K562 (cell line): ENCODE results near the gene TCEANC2. TPM values are rescaled to one million over a fixed set of nuclear protein-coding genes. Genes with fewer than 3 reads are reported as not detected.

ENCODE experiments used
- BRD4 ChIP-seq: fragments of 200-600 bp; sonication (generic); IDR thresholded peaks from 2 replicates; pipeline ENCODE4 v1.6.1; 2017; ENCODE audit warnings: inconsistent platforms
- CCAR2 ChIP-seq: fragments of 200-400 bp; formaldehyde crosslinking; IDR thresholded peaks from 2 replicates; pipeline ENCODE4 v1.6.1; 2017; ENCODE audit warnings: mild to moderate bottlenecking, low read depth, low read length
- CHD1 ChIP-seq: fragments of 200-600 bp; sonication (generic); IDR thresholded peaks from one replicate; pipeline ENCODE4 v1.6.1; 2012; ENCODE audit warnings: mild to moderate bottlenecking, moderate library complexity, low read length, inconsistent platforms
- CSDE1 ChIP-seq, 2 experiments: fragments of 450-650 bp; IDR thresholded peaks; 2 replicates each; pipeline ENCODE4 v1.6.1; 2016; ENCODE audit warnings: mild to moderate bottlenecking in 1 of 2
- HDAC2 ChIP-seq: fragments of 450-650 bp; IDR thresholded peaks from 2 replicates; pipeline ENCODE4 v1.6.1; 2016; ENCODE audit warnings: mild to moderate bottlenecking
- HEY1 ChIP-seq: fragments of 250-450 bp; sonication (Bioruptor Pico); IDR thresholded peaks from 2 replicates; pipeline ENCODE4 v1.5.0; 2020; ENCODE audit warnings: mild to moderate bottlenecking, moderate library complexity, borderline replicate concordance
- HMG20A ChIP-seq: fragments of 450-650 bp; formaldehyde crosslinking; conservative IDR thresholded peaks from 2 replicates; pipeline ENCODE4 v1.4.0; 2020; ENCODE audit warnings: mild to moderate bottlenecking, mixed read lengths
- JUN ChIP-seq, 2 experiments: sonication (generic) in 1 of 2; formaldehyde crosslinking in 1 of 2; IDR thresholded peaks; 2 replicates each; pipeline versions ENCODE4 v1.6.1 to v1.8.0; 2012 to 2022; ENCODE audit warnings: borderline replicate concordance in 2 of 2, mild to moderate bottlenecking in 2 of 2, improper control_type of control experiment in 1 of 2, low read depth in 1 of 2, low read length in 1 of 2, missing genetic modification reagents in 1 of 2
- LCOR ChIP-seq: sonication (generic); formaldehyde crosslinking; IDR thresholded peaks from 2 replicates; pipeline ENCODE4 v1.8.0; 2022; ENCODE audit warnings: mild to moderate bottlenecking, missing genetic modification reagents
- MAFK ChIP-seq: IDR thresholded peaks from 2 replicates; pipeline ENCODE4 v1.6.1; 2011; ENCODE audit warnings: low read length, improper control_type of control experiment
- SMARCA4 ChIP-seq: fragments of 450-650 bp; IDR thresholded peaks from 2 replicates; pipeline ENCODE4 v1.6.1; 2016
- SOX6 ChIP-seq: fragments of 450-650 bp; IDR thresholded peaks from 2 replicates; pipeline ENCODE4 v1.6.1; 2014; ENCODE audit warnings: mild to moderate bottlenecking
- SP1 ChIP-seq: sonication (generic); formaldehyde crosslinking; IDR thresholded peaks from 2 replicates; pipeline ENCODE4 v1.8.1; 2022; ENCODE audit warnings: mild to moderate bottlenecking, missing genetic modification reagents
- TAF7 ChIP-seq: fragments of 450-650 bp; IDR thresholded peaks from 2 replicates; pipeline ENCODE4 v1.6.1; 2016; ENCODE audit warnings: missing genetic modification characterization, missing compliant biosample characterization
- ZBTB17 ChIP-seq: fragments of 450-650 bp; formaldehyde crosslinking; IDR thresholded peaks from 2 replicates; pipeline ENCODE4 v1.4.0; 2020; ENCODE audit warnings: mild to moderate bottlenecking
- ZKSCAN8 ChIP-seq: fragments of 200-800 bp; sonication (Bioruptor generic); IDR thresholded peaks from 2 replicates; pipeline ENCODE4 v1.6.1; 2016; ENCODE audit warnings: missing genetic modification characterization, missing compliant biosample characterization
- ZNF121 ChIP-seq: sonication (generic); formaldehyde crosslinking; conservative IDR thresholded peaks from 2 replicates; pipeline ENCODE4 v1.8.0; 2022; ENCODE audit warnings: missing genetic modification reagents
- ZNF124 ChIP-seq: sonication (generic); formaldehyde crosslinking; IDR thresholded peaks from 2 replicates; pipeline ENCODE4 v1.8.1; 2022; ENCODE audit warnings: missing genetic modification reagents
- ZNF133 ChIP-seq: fragments of 250-450 bp; sonication (Bioruptor Pico); IDR thresholded peaks from 2 replicates; pipeline ENCODE4 v1.4.0; 2020; ENCODE audit warnings: mild to moderate bottlenecking
- ZNF354B ChIP-seq: fragments of 250-450 bp; sonication (Bioruptor Pico); IDR thresholded peaks from 2 replicates; pipeline ENCODE4 v1.4.0; 2020
- ZNF695 ChIP-seq: fragments of 450-650 bp; formaldehyde crosslinking; IDR thresholded peaks from 2 replicates; pipeline ENCODE4 v1.4.0; 2020; ENCODE audit warnings: mild to moderate bottlenecking, moderate library complexity
- polyA plus RNA-seq, 8 experiments: library from polyadenylated mRNA; depleted of rRNA in 4 of 8; stranded (reverse) in 5 of 8; unstranded in 3 of 8; fragments of >200 nt; fragmentation: Nextera tagmentation in 2 of 8; fragmentation: Illumina TruSeq in 1 of 8; extraction: Ambion mirVana in 2 of 8; extraction: Trizol in 1 of 8; gene quantifications; 2 replicates each; pipeline versions ENCODE4 v1.2.1 to v1.2.3, GENCODE V29; 2011 to 2014; ENCODE audit warnings: inconsistent platforms in 1 of 8, missing spikeins in 1 of 8
- total RNA-seq, 7 experiments: library from RNA; depleted of rRNA in 6 of 7; stranded (reverse); fragments of >200 nt in 6 of 7; fragmentation: Illumina TruSeq in 2 of 7; extraction: Trizol in 2 of 7; gene quantifications; 2 replicates each; pipeline versions ENCODE4 v1.2.1 to v1.2.3, GENCODE V29; 2011 to 2021; ENCODE audit warnings: low replicate concordance in 1 of 7
- TF ChIP-seq, protein P1 (sequence below): IDR thresholded peaks from 2 replicates; pipeline ENCODE4 v1.6.1; 2011; ENCODE audit not compliant: insufficient read length; ENCODE audit errors: extremely low read depth
- TF ChIP-seq, protein P2 (sequence below): fragments of 450-650 bp; formaldehyde crosslinking; IDR thresholded peaks from 2 replicates; pipeline ENCODE4 v1.4.0; 2020; ENCODE audit warnings: mild to moderate bottlenecking, moderate library complexity
- TF ChIP-seq, protein P3 (sequence below): fragments of 250-450 bp; sonication (Bioruptor Pico); IDR thresholded peaks from 2 replicates; pipeline ENCODE4 v1.8.0; 2022; ENCODE audit warnings: inconsistent platforms, mild to moderate bottlenecking, moderate library complexity, borderline replicate concordance
- TF ChIP-seq, protein P4 (sequence below): sonication (generic); formaldehyde crosslinking; IDR thresholded peaks from 2 replicates; pipeline ENCODE4 v1.8.0; 2022; ENCODE audit warnings: mild to moderate bottlenecking, missing genetic modification reagents

TCEANC2 gene
- total and polyA plus RNA-seq, 9 of the 15 experiments (the other 6 are each of a cell fraction or from before 2014, with no cell fraction given), result 3.3 to 10.2 (median 7.0) TPM

DNA sequence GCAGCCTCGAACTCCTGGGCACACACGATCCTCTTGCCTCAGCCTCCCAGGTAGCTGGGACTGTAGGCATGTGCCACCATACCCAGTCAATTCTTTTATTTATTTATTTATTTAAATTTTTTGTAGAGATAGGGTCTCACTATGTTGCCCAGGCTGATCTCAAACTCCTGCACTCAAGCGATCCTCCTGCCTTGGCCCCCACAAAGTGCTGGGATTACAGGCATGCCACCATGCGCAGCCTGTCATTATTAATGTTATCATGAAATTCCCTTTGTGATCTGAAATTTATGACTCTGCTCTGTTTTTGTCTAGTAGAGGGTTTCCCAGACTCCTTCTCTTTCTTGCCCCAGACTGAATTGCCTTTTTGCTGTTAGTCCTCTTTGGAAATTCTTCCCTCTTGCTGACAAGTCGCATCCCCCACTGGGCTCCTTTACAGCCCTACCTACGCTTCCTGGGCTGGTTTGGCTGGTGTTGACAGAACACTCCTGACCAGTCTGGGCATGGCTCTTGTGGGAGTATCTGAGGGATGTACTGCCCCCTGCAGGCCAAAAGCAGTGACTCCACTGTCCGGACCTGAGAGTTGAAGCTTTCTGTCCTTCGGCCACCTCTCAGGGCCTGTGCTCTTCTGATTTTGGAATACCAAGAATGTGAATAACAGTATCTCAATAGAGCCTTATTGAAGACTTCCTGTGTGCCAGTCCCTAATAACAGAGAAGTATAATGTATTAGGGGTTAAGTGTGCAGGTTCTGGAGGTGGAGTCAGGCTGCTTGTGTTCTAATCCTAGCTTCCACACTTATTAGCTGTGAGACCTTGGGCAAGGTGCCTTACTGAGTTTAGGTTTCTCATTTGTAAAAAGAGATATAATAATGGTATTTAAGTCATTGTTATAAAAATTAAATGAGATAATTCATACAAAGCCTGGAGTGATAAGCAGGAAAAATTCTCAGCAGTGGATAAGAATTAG is 28.2 kb downstream of the TCEANC2 start (continued):
- 0 out of 2 replicates have a peak, but pooled peaks have one; percentile 39 for TF ChIP-seq SP1
- 0 out of 2 replicates have a peak, but pooled peaks have one; percentile 26 for TF ChIP-seq JUN (IDR thresholded peaks at IDR 0.05; ENCODE audit: borderline replicate concordance, low read depth, low read length)
- no peak for TF ChIP-seq JUN (CRISPR knock-in tag; IDR thresholded peaks at IDR 0.05; ENCODE audit: borderline replicate concordance)
- no peak for TF ChIP-seq TAF7 (tag)
- TF ChIP-seq SOX6, result no peak
- no peak for TF ChIP-seq BRD4
- no peak for TF ChIP-seq ZNF124 (CRISPR knock-in tag)
- TF ChIP-seq MAFK, result no peak
- TF ChIP-seq, protein P1, sequence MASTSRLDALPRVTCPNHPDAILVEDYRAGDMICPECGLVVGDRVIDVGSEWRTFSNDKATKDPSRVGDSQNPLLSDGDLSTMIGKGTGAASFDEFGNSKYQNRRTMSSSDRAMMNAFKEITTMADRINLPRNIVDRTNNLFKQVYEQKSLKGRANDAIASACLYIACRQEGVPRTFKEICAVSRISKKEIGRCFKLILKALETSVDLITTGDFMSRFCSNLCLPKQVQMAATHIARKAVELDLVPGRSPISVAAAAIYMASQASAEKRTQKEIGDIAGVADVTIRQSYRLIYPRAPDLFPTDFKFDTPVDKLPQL, result no peak
- no peak for TF ChIP-seq ZNF133 (CRISPR knock-in tag)
- TF ChIP-seq ZNF354B (CRISPR knock-in tag), result no peak
- TF ChIP-seq HEY1 (CRISPR knock-in tag), result no peak
- TF ChIP-seq, protein P2, sequence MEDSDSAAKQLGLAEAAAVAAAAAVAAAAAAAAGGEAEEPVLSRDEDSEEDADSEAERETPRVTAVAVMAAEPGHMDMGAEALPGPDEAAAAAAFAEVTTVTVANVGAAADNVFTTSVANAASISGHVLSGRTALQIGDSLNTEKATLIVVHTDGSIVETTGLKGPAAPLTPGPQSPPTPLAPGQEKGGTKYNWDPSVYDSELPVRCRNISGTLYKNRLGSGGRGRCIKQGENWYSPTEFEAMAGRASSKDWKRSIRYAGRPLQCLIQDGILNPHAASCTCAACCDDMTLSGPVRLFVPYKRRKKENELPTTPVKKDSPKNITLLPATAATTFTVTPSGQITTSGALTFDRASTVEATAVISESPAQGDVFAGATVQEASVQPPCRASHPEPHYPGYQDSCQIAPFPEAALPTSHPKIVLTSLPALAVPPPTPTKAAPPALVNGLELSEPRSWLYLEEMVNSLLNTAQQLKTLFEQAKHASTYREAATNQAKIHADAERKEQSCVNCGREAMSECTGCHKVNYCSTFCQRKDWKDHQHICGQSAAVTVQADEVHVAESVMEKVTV (CRISPR knock-in tag), result peak; percentile 34; the same call in 1 of the 2 replicates
- TF ChIP-seq SMARCA4, result no peak
- TF ChIP-seq LCOR (CRISPR knock-in tag), result no peak
- TF ChIP-seq HMG20A (CRISPR knock-in tag), result no peak
- TF ChIP-seq ZKSCAN8 (CRISPR knock-in tag), result no peak
- TF ChIP-seq CCAR2, result no peak
- TF ChIP-seq HDAC2, result 0 out of 2 replicates have a peak, but pooled peaks have one; percentile 30
- TF ChIP-seq ZNF121 (CRISPR knock-in tag), result peak; percentile 71
- TF ChIP-seq, protein P3, sequence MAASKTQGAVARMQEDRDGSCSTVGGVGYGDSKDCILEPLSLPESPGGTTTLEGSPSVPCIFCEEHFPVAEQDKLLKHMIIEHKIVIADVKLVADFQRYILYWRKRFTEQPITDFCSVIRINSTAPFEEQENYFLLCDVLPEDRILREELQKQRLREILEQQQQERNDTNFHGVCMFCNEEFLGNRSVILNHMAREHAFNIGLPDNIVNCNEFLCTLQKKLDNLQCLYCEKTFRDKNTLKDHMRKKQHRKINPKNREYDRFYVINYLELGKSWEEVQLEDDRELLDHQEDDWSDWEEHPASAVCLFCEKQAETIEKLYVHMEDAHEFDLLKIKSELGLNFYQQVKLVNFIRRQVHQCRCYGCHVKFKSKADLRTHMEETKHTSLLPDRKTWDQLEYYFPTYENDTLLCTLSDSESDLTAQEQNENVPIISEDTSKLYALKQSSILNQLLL (CRISPR knock-in tag), result no peak
- no peak for TF ChIP-seq ZNF695 (CRISPR knock-in tag)
- no peak for TF ChIP-seq CSDE1 (IDR thresholded peaks at IDR 0.05)
- no peak for TF ChIP-seq ZBTB17 (CRISPR knock-in tag)
- no peak for TF ChIP-seq CHD1
- TF ChIP-seq, protein P4, sequence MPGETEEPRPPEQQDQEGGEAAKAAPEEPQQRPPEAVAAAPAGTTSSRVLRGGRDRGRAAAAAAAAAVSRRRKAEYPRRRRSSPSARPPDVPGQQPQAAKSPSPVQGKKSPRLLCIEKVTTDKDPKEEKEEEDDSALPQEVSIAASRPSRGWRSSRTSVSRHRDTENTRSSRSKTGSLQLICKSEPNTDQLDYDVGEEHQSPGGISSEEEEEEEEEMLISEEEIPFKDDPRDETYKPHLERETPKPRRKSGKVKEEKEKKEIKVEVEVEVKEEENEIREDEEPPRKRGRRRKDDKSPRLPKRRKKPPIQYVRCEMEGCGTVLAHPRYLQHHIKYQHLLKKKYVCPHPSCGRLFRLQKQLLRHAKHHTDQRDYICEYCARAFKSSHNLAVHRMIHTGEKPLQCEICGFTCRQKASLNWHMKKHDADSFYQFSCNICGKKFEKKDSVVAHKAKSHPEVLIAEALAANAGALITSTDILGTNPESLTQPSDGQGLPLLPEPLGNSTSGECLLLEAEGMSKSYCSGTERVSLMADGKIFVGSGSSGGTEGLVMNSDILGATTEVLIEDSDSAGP, result no peak
